ENCODE data around the gene CLRN1. TPM values are rescaled to one million over a fixed set of nuclear protein-coding genes. Genes with fewer than 3 reads are reported as not detected.

CLRN1 gene, protein sequence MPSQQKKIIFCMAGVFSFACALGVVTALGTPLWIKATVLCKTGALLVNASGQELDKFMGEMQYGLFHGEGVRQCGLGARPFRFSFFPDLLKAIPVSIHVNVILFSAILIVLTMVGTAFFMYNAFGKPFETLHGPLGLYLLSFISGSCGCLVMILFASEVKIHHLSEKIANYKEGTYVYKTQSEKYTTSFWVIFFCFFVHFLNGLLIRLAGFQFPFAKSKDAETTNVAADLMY
- total RNA-seq (not detected in 2 replicates), polyA plus RNA-seq (not detected in 2 replicates)

DNA sequence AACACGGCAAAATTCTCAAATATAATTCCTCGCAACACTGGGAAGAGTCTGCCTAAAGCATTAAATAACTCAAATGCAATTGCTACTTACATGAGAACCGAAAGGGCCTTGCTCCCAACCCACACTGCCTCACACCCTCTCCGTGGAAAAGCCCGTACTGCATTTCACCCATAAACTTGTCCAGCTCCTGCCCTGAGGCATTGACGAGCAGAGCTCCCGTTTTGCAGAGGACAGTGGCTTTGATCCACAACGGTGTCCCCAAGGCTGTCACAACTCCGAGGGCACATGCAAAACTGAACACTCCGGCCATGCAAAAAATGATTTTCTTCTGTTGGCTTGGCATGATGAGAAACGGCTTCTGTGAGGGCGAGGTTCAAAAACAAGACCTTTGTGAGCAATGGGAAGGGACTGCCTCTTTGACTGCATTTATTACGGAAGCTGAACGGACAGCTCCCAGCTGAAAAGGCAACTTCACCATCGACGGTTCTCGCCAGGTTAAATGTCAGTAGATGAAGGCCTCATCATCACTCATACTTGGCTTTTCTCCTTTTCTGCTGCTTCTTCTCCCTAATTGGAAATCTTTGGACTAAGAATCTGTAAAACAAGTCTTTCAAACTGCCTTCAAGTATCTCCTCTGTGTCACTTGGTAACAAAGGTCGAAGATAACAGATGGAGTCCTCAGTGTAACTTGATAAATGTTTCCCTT, at the start of gene CLRN1:
Gene CLRN1, minus strand, starts transcription at position 362 of the 706 bp plus-strand sequence. Its CDS starts 19 bp downstream, at position 343.
- Histone ChIP-seq H3K4me1 (ENCODE audit: low read depth) (no peaks in the 10 kb centered on the region), H3K36me3 (no peaks in the 10 kb centered on the region), H3K4me3 (no peak within 1 kb of the TSS), H3K9me3 (ENCODE audit: low read depth) (no peaks in the 10 kb centered on the region), H3K27ac (no peak within 1 kb of the TSS), H3K27me3 (no peaks in the 10 kb centered on the region)
- TF ChIP-seq, protein P1, sequence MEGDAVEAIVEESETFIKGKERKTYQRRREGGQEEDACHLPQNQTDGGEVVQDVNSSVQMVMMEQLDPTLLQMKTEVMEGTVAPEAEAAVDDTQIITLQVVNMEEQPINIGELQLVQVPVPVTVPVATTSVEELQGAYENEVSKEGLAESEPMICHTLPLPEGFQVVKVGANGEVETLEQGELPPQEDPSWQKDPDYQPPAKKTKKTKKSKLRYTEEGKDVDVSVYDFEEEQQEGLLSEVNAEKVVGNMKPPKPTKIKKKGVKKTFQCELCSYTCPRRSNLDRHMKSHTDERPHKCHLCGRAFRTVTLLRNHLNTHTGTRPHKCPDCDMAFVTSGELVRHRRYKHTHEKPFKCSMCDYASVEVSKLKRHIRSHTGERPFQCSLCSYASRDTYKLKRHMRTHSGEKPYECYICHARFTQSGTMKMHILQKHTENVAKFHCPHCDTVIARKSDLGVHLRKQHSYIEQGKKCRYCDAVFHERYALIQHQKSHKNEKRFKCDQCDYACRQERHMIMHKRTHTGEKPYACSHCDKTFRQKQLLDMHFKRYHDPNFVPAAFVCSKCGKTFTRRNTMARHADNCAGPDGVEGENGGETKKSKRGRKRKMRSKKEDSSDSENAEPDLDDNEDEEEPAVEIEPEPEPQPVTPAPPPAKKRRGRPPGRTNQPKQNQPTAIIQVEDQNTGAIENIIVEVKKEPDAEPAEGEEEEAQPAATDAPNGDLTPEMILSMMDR (IDR thresholded peaks at IDR 0.05; ENCODE audit: low read depth, low read length), result no peak
- peak; percentile 6 to 24 for DNase-seq (ENCODE audit: low read depth in 1 of 2, low spot score in 1 of 2)

DNA sequence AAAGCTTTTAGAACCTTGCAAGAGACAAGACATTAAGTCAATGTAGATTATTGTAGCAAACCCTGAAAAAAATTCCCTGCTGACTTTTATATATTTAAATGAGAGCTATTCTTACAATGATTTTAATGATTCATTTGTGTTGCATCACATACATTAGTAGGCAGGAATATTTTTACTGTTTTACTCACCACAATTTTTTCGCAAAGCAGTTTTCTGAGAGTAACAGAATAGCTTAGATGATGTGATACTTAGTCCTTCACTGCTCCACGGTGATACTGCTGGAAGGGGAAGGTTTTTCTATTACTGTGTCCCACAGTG, 43.9 kb upstream of the CLRN1 start:
- no peak overlapping the region for H3K4me3 ChIP-seq
- DNase-seq (ENCODE audit: low read depth in 1 of 2, low spot score in 1 of 2), result peak in 1 of 2 donors; percentile 44
- H3K27ac ChIP-seq, result no peak overlapping the region
- no peaks in the 10 kb centered on the region for H3K36me3 ChIP-seq
- TF ChIP-seq, protein P1 (IDR thresholded peaks at IDR 0.05; ENCODE audit: low read depth, low read length), result no peak
- H3K9me3 ChIP-seq (ENCODE audit: low read depth), result no peaks in the 10 kb centered on the region
- H3K27me3 ChIP-seq, result no peaks in the 10 kb centered on the region
- H3K4me1 ChIP-seq (ENCODE audit: low read depth), result peaks cover 8% of the 10 kb centered on the region

DNA sequence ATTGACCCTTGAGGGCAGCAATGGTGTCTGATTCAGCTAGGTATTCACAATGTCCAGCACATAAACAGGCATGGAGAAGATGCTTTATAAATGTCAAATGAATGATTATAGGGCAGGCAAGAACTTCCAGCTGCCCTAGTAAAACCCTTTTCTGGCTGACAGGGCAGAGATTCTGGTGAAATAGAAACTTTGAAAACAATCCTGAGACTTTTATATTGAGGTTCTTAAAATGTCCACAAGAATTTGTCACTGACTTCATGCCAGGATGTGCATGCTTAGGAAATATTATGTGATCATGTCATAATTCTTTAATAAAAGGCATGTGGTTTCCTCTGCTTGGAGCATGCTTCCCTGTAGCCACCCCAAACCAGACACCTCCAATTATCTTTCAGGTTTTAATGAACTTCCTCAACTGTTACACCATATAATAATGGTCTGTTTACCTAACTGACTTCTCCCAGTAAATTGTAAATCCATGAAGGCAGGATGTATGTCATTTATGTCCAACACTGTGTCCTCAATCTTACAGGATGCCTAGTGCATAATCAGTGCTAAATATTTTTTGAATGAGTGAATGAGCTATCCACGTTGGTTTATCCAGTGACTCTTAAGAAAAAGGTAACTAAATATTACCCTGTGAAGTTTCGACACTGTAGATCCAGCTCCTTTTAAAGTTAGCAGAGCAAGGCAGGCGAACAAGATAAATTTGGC, 43.4 kb upstream of the CLRN1 start:
- TF ChIP-seq, protein P1 (IDR thresholded peaks at IDR 0.05; ENCODE audit: low read depth, low read length), result no peak
- H3K4me3 ChIP-seq, result no peak overlapping the region
- H3K4me1 ChIP-seq (ENCODE audit: low read depth), result peaks cover 11% of the 10 kb centered on the region
- H3K9me3 ChIP-seq (ENCODE audit: low read depth), result no peaks in the 10 kb centered on the region
- H3K36me3 ChIP-seq, result no peaks in the 10 kb centered on the region
- H3K27me3 ChIP-seq, result no peaks in the 10 kb centered on the region
- no peak overlapping the region for H3K27ac ChIP-seq
- DNase-seq (ENCODE audit: low read depth in 1 of 2, low spot score in 1 of 2), result peak in 1 of 2 donors; percentile 47

DNA sequence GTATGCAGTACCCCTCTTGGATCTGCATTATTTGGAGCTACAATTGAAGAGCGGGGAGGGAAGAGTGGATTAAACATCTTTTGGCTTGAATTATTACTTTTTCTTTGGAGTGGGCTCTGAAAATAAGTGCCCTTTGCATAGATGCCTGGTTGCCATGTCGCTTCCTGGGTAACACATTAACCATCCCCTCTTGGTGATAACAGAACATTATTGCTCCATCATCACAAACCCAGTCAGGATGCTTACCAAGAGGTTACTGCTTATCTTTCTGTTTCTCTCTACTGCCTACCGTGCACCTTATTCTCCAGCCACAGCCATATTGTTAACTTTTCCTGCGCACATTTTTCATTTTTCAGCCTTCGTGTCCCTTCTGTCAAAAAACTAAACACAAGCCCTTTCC, 42.7 kb upstream of the CLRN1 start:
- no peak for DNase-seq (ENCODE audit: low read depth in 1 of 2, low spot score in 1 of 2)
- TF ChIP-seq, protein P1 (IDR thresholded peaks at IDR 0.05; ENCODE audit: low read depth, low read length), result no peak
- H3K36me3 ChIP-seq, result no peaks in the 10 kb centered on the region
- no peak overlapping the region for H3K27ac ChIP-seq
- peaks cover 11% of the 10 kb centered on the region for H3K4me1 ChIP-seq (ENCODE audit: low read depth)
- no peaks in the 10 kb centered on the region for H3K27me3 ChIP-seq
- no peak overlapping the region for H3K4me3 ChIP-seq
- H3K9me3 ChIP-seq (ENCODE audit: low read depth), result no peaks in the 10 kb centered on the region

DNA sequence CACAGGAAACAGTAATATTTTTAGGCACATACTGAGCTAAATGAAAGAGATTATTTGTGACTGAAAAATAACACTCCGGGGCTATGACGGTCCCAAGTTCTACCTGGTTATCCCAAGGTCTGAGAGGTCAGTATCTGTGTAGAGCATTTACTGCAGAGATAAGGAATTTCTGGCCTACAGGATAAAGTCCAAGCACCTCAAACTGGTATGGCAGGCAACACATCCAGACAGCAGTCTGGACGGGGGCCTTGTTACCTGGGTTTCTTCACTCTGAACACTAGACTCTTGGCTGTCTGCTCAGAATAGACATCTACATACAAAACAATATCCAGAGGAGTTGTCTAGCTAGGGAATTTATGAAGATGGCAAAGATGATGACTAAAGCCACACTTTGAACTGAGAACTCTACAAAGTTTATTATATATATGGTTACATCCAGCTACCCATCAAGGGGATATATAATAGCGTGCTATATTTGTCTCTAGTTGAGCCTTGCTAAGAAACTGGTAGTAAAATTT, 42.0 kb upstream of the CLRN1 start:
- no peak for DNase-seq (ENCODE audit: low read depth in 1 of 2, low spot score in 1 of 2)
- TF ChIP-seq, protein P1 (IDR thresholded peaks at IDR 0.05; ENCODE audit: low read depth, low read length), result no peak
- H3K27me3 ChIP-seq, result no peaks in the 10 kb centered on the region
- no peaks in the 10 kb centered on the region for H3K9me3 ChIP-seq (ENCODE audit: low read depth)
- no peaks in the 10 kb centered on the region for H3K36me3 ChIP-seq
- no peak overlapping the region for H3K27ac ChIP-seq
- H3K4me3 ChIP-seq, result no peak overlapping the region
- H3K4me1 ChIP-seq (ENCODE audit: low read depth), result peaks cover 11% of the 10 kb centered on the region

Measured in cardiac muscle cell (in vitro differentiated cells and primary cell).